T1000 (cell line): ENCODE data around the gene HOXD9.

ENCODE experiments used
- DNase-seq: peaks from one replicate; lab custom pipeline; 2025; ENCODE audit warnings: mixed read lengths; lab: John Stamatoyannopoulos, UW

The HOXD9 gene

GRCh38 chr2:176137906-176138305, 15.4 kb downstream of the HOXD9 start:
- DNase-seq = no peak

- DNase-seq = no peak
Observed at GRCh38 chr2:176138526-176138922, 16.0 kb downstream of the HOXD9 start.

- DNase-seq = no peak
Observed at GRCh38 chr2:176138923-176139660, 16.6 kb downstream of the HOXD9 start.

- no peak for DNase-seq
Observed at GRCh38 chr2:176139661-176140512, 17.4 kb downstream of the HOXD9 start.

DNA sequence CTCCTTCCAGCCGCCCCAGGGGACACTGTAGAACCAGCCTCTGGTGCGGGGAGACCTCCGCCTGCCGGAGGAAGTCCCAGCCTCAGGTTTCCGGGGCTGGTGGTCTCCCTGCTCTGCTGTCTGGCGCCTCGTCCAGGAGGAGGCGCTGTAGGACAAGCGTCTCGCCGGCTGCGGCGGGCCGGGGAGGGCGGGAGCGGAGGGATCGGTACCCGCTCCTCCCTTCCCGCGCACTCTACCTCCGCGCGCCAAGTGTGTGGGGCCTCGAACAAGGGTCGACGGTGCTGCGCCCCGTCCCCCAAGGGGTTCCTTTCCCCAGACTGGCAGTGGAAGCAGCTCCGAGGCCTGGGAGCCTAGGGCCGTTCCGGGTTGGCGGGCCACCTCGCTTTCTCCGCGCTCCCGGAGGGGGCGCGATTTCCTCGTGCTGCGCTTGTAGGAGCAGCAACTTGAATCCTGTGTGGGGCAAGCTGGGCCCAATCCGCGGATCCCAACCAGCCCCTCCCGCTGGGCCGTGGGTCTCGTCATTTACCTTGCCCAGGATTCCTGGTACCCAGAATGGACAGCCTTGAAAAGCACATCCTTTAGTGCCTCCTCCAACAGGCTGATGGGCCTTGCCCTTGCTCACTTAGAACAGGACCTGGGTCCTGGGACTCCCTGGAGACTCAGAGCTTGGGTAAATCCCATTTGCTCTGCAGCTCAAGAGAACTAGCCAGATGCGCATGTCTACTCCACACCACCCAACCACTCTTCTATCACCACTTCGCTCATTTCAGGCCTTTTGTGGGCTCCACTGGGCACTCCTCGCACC, 18.2 kb downstream of the HOXD9 start:
- no peak for DNase-seq

GRCh38 chr2:176142281-176142680, 19.8 kb downstream of the HOXD9 start:
- no peak for DNase-seq

- DNase-seq = no peak
Observed at GRCh38 chr2:176145085-176145969, 22.8 kb downstream of the HOXD9 start.

- DNase-seq = no peak
Observed at GRCh38 chr2:176146101-176146500, 23.6 kb downstream of the HOXD9 start.

GRCh38 chr2:176146645-176147044, 24.1 kb downstream of the HOXD9 start:
- no peak for DNase-seq

GRCh38 chr2:176147210-176147799, 24.8 kb downstream of the HOXD9 start:
- no peak for DNase-seq

GRCh38 chr2:176147800-176148496, 25.4 kb downstream of the HOXD9 start:
- no peak for DNase-seq

DNA sequence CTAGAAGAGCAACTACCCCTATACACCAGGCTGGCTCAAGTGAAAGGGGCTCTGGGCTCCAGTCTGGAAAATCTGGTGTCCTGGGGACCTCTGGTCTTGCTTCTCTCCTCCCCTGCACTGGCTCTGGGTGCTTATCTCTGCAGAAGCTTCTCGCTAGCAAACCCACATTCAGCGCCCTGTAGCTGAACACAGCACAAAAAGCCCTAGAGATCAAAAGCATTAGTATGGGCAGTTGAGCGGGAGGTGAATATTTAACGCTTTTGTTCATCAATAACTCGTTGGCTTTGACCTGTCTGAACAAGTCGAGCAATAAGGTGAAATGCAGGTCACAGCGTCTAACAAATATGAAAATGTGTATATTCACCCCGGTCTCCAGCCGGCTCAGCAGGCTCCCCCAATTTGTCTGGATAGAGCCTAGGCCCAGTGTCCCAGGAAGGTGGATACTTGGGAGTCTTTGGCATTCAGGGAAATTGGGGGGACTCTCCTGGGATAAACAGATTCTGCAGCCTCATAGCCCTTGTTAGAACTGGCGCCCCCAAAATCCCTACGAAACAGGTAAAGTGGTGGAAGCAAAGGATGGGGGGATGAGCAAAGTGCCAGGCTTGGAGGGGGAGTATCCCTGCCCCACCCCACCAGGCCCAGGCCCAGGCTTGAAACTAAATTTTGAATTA, 26.4 kb downstream of the HOXD9 start:
- DNase-seq = no peak

DNA sequence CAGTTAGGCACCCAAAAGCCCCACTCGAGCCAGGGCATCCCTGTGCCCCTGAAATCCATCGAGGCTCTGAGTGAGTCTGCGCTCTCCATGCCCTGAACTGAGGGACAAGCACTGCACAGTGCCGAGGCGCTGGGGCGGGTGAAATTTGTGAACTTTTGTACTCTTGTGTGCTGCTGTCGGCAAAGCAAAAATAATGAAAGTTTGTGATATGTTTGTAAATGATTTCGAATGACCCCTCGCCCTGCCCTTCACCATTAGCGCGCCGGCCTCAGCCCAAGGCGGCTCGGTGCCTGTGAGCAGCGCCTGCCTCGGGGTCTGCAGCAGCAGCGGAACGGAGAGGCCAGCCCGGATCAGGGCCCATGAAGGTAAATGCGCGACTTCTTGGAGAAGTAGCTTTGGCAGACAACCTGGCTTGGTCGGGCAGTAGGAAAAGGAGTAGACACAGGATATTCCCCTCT, 27.0 kb downstream of the HOXD9 start:
- no peak for DNase-seq

DNA sequence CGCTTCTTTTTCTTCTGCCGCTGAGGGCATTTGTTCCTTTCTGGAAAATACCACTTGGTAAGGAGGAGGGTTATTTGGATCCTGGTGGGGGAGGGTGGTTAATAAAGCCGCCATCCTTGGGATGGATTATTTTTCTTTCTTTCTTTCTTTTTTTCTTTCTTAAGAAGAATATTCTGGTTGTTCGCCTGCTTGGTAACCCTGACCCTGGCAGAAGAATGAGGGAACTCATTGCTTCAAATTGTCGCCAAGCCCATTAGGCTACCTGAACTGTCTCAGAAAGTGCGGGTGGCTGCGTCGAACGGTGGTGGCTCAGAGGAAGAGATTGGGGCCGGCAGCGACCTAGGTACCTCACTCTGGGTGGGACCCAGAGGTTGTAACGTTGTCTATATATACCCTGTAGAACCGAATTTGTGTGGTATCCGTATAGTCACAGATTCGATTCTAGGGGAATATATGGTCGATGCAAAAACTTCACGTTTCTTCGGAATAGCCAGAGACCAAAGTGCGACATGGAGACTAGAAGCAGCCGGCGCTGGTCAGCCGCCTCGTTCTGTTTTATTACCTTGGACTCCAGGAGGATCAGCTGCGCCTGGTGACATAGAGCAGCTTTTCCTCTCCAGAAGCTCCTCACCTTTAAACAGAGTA, 27.5 kb downstream of the HOXD9 start:
- DNase-seq = no peak

GRCh38 chr2:176150584-176151441, 28.3 kb downstream of the HOXD9 start:
- no peak for DNase-seq

DNA sequence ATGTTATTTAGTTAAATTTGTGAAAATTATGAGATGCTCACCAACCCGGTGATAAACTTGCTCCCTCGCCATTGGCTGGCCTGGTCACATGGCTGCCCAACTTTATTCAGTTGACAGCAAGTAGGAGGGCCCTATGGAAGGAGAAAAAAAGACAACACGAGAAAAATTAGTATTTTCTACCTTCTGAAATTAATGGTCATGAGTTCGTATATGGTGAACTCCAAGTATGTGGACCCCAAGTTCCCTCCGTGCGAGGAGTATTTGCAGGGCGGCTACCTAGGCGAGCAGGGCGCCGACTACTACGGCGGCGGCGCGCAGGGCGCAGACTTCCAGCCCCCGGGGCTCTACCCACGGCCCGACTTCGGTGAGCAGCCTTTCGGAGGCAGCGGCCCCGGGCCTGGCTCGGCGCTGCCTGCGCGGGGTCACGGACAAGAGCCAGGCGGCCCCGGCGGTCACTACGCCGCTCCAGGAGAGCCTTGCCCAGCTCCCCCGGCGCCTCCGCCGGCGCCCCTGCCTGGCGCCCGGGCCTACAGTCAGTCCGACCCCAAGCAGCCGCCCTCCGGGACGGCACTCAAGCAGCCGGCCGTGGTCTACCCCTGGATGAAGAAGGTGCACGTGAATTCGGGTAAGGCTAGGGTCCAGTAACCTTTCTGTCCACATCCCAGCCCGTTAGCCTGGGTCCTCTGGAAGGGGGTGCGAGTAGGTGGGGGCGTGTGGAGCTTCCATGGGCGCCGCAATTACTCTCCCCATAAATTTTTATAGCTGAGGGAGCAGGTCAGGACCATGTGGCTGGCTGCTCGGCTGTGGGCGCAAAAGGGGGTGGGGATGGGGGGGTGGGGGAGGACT, 29.1 kb downstream of the HOXD9 start, which contains the start of gene HOXD4:
HOXD4 (plus strand) TSS at position 109 of the 846 bp plus-strand sequence; CDS start at position 193, 84 bp downstream.
- no peak for DNase-seq
